ENCODE results near the gene TMEM253.
A peak's percentile ranks its signal among the peaks of the same experiment; 100 is the strongest.

TMEM253 gene

DNA sequence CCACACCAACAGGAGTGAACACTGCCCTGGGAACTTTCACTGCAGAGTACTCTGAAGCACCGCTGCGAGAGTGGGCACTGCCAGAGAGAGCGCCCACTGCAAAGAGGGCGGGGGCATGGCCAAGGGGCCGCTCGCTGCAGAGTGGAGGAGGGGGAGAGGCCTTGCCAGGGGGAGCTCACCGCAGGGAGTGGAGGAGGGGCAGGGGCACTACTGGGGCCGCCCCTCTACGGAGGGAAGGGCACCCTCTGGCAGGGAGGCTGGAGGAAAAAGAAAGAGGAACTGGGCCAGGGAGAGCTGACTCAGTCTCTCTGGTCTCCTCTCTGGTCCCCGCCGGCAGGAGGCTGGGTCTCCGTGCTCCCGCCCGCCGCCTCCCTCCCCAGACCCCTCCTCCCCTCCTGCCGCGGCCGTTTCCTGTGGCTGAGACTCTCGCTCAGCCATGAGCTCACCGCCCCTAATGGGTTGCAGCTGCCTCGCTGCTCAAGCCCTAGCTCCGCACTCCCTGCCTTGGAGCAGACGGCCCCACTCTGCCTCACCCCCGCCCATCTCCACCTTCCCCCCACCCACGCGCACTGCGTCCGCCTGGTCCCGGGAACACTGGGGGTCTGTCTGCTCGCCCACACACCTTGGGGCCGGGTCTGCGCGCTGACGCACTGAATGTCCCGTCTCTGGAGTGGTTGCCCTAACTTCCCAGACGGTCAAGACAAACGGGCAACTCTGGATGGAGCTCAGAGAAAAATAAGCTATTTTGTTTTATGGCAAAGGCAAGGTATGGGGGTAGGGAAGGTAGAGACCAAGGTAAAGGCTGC is 29.4 kb upstream of the TMEM253 start:
- no peak for DNase-seq

DNA sequence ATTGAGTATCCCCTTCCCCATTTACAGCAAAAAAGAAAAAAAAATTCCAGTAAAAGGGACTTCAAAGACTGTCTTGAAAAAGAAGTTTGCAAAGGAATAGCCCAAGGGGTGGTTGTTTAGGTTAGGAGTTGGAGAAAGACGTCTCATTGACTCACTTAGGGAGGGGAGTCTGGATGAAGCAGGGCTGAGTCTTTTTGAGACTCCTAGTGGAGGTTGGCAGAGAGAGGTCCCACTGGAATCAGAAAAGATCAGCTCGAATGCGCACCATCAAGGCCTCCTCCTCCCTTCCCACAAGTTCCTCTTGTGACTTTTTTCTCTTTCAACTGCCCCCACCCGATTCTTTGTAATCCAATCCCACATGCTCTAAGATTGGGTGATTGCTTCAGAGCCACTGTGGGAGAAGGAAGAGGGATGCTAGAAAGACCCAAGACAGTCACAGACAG is 28.8 kb upstream of the TMEM253 start:
- no peak for DNase-seq

- no peak for DNase-seq
Measured at GRCh38 chr14:21072781-21073339, 28.0 kb upstream of the TMEM253 start.

DNA sequence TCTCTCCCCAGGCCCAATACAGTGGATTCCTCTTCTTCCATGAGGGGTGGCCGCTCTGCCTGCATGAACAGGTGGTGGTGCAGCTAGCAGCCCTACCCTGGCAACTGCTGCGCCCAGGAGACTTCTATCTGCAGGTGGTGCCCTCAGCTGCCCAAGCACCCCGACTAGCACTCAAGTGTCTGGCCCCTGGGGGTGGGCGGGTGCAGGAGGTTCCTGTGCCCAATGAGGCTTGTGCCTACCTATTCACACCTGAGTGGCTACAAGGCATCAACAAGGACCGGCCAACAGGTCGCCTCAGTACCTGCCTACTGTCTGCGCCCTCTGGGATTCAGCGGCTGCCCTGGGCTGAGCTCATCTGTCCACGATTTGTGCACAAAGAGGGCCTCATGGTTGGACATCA is 26.9 kb upstream of the TMEM253 start:
- no peak for DNase-seq

GRCh38 chr14:21074398-21075272 is 26.2 kb upstream of the TMEM253 start:
- DNase-seq: no peak

DNA sequence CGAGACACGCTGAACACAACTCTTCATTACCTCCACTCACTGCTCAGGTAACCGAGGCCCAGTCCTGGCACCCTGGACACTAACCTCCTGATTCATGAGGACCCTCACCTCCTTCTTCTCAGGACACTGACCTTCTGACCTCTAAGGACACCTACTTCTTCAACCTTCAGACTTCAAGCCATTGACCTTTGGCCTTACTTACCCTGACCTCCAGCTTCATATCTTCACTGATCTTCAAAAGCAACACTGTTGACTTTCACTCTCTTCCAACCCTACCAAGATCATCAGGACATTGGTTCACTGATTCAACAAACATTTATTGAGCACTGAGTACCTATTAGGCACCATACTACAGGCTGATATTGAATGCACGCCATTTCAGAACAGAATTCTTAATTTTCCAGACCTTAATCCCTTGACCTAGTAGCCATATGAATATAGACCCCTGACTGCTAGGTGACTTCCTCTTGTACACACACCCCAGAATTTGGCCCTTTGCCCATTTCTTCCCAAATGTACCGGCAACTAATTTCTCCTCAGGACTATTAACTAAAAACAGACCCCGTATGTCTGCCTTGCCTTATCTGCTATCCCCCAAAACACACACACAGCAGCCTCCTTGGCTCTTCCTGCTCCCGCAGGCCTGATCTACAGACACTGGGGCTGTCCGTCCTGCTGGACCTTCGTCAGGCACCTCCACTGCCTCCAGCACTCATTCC is 25.0 kb upstream of the TMEM253 start:
- no peak for DNase-seq

DNA sequence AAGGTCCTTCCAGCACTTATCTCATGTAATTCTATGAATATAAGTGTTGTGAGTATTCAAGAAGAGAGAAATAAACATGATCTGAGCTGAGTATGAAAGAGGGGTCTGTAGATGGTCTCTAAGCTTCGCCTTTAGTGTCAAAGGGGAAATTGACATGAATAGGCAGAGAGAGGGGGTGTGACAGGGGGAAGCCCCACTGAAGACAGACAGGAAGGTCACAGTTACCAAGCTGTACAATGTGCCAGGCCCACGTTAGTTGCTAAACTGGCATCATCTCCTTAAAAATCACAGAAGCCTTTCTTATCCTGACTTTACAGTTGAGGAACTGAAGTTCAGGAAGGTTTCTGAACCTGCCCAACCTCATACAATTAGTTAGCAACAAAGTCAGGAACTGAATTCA is 23.2 kb upstream of the TMEM253 start:
- no peak for DNase-seq

DNA sequence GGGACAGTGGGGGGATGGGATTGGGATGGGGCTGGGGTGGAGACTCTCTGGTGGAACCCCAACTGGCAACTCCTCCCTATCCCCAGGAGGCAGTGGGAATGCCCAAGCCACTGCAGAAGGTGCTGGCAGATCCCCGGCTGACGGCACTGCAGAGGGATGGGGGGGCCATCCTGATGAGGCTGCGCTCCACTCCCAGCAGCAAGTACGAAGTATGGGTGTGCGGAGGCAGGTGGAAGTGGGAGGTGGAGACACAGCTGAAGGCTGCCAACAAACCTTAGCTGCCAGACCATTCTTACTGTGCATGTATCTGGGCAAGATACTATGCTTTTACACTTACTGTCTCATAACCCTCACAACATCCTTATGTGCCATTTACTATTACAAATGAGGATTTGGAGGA is 22.6 kb upstream of the TMEM253 start:
- no peak for DNase-seq

GRCh38 chr14:21078726-21079125 is 22.1 kb upstream of the TMEM253 start:
- no peak for DNase-seq

GRCh38 chr14:21081521-21082142 is 19.2 kb upstream of the TMEM253 start:
- no peak for DNase-seq

DNA sequence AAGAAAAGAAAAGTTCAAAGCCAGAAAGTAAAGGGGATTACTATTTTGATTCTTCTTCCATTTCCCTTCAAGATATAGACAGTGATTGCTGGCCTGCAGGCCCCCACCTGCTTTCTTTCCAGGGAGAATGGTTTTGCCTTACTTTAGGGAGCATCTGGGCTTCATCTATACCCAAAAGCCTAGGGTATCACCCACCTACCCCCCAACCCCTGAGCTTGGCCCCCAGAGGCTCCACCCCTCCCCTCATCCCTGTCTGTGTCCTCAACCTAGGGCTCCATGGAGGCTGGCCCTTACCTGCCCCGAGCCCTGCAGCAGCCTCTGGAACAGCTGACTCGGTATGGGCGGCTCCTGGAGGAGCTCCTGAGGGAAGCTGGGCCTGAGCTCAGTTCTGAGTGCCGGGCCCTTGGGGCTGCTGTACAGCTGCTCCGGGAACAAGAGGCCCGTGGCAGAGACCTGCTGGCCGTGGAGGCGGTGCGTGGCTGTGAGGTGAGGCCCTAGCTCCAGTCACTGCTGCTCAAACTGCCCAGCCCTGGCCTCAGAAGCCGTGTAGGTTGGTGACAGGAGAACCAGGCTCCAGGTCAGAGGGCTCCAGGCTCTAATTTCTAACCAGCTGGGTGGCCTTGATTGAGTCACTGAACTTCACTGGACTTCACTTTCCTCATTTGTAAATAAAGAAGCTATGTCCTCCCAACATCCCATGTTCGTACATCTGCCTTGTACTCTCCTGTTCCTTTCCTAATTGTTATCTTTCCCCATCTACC is 17.1 kb upstream of the TMEM253 start:
- DNase-seq: no peak

DNA sequence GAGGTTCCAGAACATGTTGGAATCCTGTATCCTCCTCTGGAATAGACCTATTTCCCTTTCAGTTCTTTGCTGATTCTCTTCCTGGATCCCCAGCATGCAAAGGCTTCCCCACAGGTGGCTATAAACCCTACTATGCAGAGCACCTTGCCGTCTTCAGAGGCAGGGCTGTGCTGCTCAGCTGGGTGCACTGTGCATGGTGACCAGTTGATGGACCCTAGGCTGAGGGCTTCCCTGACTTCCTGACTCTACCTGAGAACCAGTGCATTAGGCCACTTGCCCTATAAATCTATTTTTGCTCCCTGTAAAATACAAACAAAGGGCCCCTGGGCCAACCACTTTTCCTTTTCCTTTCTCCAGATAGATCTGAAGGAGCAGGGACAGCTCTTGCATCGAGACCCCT is 16.5 kb upstream of the TMEM253 start:
- no peak for DNase-seq

DNA sequence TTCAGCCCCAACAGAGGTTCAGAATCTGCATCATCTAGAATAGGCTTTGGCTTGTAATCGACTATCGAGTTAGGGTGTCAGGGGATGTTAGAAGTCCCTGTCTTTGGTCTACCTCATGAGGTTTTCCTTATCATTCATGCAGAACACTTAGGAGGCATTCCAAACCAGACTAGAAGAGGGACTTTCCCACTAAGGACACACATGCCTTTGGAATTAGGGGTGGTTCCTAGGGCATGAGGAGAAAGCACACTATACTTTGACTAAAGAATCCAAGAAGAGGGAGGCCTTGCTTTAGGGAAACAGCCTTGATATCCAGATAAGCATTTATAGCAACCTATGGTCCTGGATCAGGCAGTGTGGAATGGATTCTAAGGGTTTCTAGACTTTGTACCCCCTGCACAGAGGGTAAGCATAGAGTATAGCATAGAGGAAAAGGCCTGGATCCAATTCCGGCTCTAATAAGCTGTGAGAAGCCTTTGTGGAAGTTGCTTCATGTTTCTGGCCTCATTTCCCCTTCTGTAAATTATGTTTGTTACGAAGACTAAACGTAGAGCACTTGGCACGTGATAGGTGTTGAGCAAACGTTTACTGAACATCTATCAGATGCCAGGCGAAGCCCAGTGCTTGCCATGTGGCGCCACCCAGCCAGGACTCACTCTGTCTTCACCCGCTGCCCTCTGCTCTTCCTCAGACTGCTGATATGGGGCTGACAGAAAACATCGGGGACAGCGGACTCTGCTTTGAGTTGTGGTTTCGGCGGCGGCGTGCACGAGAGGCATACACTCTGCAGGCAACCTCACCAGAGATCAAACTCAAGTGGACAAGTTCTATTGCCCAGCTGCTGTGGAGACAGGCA is 15.6 kb upstream of the TMEM253 start:
- DNase-seq: no peak

DNA sequence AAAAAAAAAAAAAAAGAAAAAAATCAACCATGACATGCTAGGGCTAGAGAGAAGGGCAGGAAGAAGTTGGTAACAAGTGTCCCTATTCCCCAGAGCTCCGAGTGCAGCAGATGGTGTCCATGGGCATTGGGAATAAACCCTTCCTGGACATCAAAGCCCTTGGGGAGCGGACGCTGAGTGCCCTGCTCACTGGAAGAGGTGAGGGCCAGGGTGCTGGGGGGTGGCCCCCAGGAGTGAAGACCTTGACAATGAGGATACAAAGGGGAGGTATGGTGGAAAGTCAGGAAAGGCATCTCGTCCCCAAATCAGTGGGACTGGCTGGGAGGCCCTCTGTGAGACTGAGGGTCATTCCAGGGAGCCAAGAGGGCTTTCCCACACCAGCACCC is 14.0 kb upstream of the TMEM253 start:
- DNase-seq: no peak

GRCh38 chr14:21087294-21088091 is 13.4 kb upstream of the TMEM253 start:
- peak; percentile 44 for DNase-seq

GRCh38 chr14:21088687-21089086 is 12.2 kb upstream of the TMEM253 start:
- DNase-seq: no peak

DNA sequence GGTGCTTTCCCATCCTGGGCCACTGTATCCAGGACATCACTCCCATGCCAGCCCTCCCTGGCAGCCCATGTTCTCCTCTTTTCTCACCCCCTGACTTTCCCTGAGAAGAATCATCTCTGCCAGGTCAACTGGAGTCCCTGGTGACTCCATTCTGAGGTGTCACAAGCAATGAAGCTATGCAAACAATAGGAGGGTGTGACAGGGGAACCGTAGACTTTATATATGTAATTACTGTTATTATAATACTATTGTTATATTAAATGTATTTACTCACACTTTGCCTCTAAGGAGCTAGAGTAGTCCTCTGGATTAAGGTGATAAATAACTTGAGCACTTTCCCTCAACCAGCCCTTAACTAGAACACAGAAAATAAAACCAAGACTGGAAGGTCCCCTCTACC is 11.6 kb upstream of the TMEM253 start:
- no peak for DNase-seq

- no peak for DNase-seq
Measured at GRCh38 chr14:21089877-21090193, 11.0 kb upstream of the TMEM253 start.

- DNase-seq: no peak
Measured at GRCh38 chr14:21090194-21090939, 10.5 kb upstream of the TMEM253 start.
